HG02885 (cell line): ENCODE measurements around the gene DUSP21.
"Not testable (repeated sequence)": the region's sequence is repeated elsewhere in the genome, so short reads cannot be mapped to it uniquely, and the experiment has no call there.

Experiments
- ATAC-seq: cut with Tn5 transposase; IDR thresholded peaks from one replicate; pipeline ENCODE4 v1.9.1; 2021; ENCODE audit warnings: mild to moderate bottlenecking; ENCODE audit not compliant: unreplicated experiment, poor library complexity

The DUSP21 gene

GRCh38 chrX:44874420-44875184 lies 30.8 kb downstream of the DUSP21 start:
- ATAC-seq = no peak

- no peak for ATAC-seq
These were observed 31.3 kb downstream of the DUSP21 start for GRCh38 chrX:44875185-44875489.

GRCh38 chrX:44876086-44876485 lies 32.3 kb downstream of the DUSP21 start:
- no peak for ATAC-seq

- ATAC-seq = no peak
These were observed 32.9 kb downstream of the DUSP21 start for GRCh38 chrX:44876767-44877166.

- ATAC-seq = no peak
These were observed 35.0 kb downstream of the DUSP21 start for GRCh38 chrX:44878780-44879179.

- no peak for ATAC-seq
These were observed 37.7 kb downstream of the DUSP21 start for GRCh38 chrX:44881549-44881948.

GRCh38 chrX:44882635-44883034 lies 38.8 kb downstream of the DUSP21 start:
- no peak for ATAC-seq

- no peak for ATAC-seq
These were observed 41.1 kb downstream of the DUSP21 start for GRCh38 chrX:44884944-44885343.

- ATAC-seq = no peak
These were observed 46.0 kb downstream of the DUSP21 start for GRCh38 chrX:44889824-44890223.

GRCh38 chrX:44890247-44890646 lies 46.4 kb downstream of the DUSP21 start:
- ATAC-seq = no peak

GRCh38 chrX:44890687-44891086 lies 46.9 kb downstream of the DUSP21 start:
- ATAC-seq = not testable (repeated sequence)

GRCh38 chrX:44891642-44892041 lies 47.8 kb downstream of the DUSP21 start:
- ATAC-seq = no peak
